Loucy (cell line): ENCODE measurements around the gene VAMP4.

Source experiments
- H2AFZ ChIP-seq: fragments of 200-600 bp; sonication (generic); 2 replicates; pipeline ENCODE4 v1.6.0; 2016; ENCODE audit warnings: antibody characterized with exemption, mild to moderate bottlenecking, low read length, moderate library complexity
- H3F3A ChIP-seq: fragments of 200-600 bp; 2 replicates; pipeline ENCODE4 v1.6.0; 2016; ENCODE audit warnings: antibody characterized with exemption, low read depth, mild to moderate bottlenecking
- H3K27me3 ChIP-seq: fragments of 200-600 bp; sonication (generic); 2 replicates; pipeline ENCODE4 v1.6.1; 2014; ENCODE audit warnings: low read length, mild to moderate bottlenecking; ENCODE audit not compliant: insufficient read depth, poor library complexity, severe bottlenecking
- H3K36me3 ChIP-seq: fragments of 200-600 bp; sonication (generic); 2 replicates; pipeline ENCODE4 v1.6.1; 2016; ENCODE audit warnings: low read length; ENCODE audit not compliant: insufficient read depth
- H3K4me1 ChIP-seq: fragments of 200-600 bp; sonication (generic); 2 replicates; pipeline ENCODE4 v1.5.1; 2014; ENCODE audit warnings: low read length, mild to moderate bottlenecking; ENCODE audit not compliant: insufficient read depth, poor library complexity, severe bottlenecking
- H3K4me2 ChIP-seq: fragments of 200-600 bp; sonication (generic); 2 replicates; pipeline ENCODE4 v1.6.0; 2014; ENCODE audit warnings: antibody characterized with exemption, low read length, low read depth, mild to moderate bottlenecking; ENCODE audit not compliant: poor library complexity, severe bottlenecking
- H3K4me3 ChIP-seq: fragments of 200-600 bp; sonication (generic); 2 replicates; pipeline ENCODE4 v1.5.1; 2014; ENCODE audit warnings: low read length, mild to moderate bottlenecking, mixed read lengths; ENCODE audit not compliant: poor library complexity, severe bottlenecking
- H3K79me2 ChIP-seq: fragments of 200-600 bp; sonication (generic); 2 replicates; pipeline ENCODE4 v1.6.1; 2014; ENCODE audit warnings: low read length; ENCODE audit not compliant: insufficient read depth
- H3K9ac ChIP-seq: fragments of 200-600 bp; sonication (generic); 2 replicates; pipeline ENCODE4 v1.6.0; 2014; ENCODE audit warnings: mild to moderate bottlenecking, low read depth, low read length, moderate library complexity; ENCODE audit not compliant: poor library complexity, severe bottlenecking
- H3K9me2 ChIP-seq: fragments of 200-600 bp; sonication (generic); replicated peaks from 2 replicates; pipeline ENCODE4 v1.6.1; 2016; ENCODE audit warnings: low read depth, low read length, mixed read lengths
- H3K9me3 ChIP-seq: fragments of 200-600 bp; sonication (generic); 2 replicates; pipeline ENCODE4 v1.6.1; 2014; ENCODE audit warnings: mild to moderate bottlenecking, antibody characterized with exemption, low read length, low read depth; ENCODE audit not compliant: insufficient read depth
- H4K20me1 ChIP-seq: fragments of 200-600 bp; sonication (generic); 2 replicates; pipeline ENCODE4 v1.6.0; 2014; ENCODE audit warnings: antibody characterized with exemption, low read length, mild to moderate bottlenecking; ENCODE audit not compliant: insufficient read depth, poor library complexity, severe bottlenecking
- CTCF ChIP-seq: fragments of 200-600 bp; sonication (generic); conservative IDR thresholded peaks from 2 replicates; pipeline ENCODE4 v1.5.1; 2014; ENCODE audit warnings: mild to moderate bottlenecking, antibody characterized with exemption, low read length
- EZH2phosphoT487 ChIP-seq: fragments of 200-600 bp; IDR thresholded peaks from 2 replicates; pipeline ENCODE4 v1.6.1; 2018; ENCODE audit warnings: antibody characterized with exemption, mild to moderate bottlenecking, moderate library complexity, borderline replicate concordance

Gene VAMP4

GRCh38 chr1:171652234-171652822 is 89.5 kb downstream of the VAMP4 start, which contains the start of gene MYOC:
Gene MYOC, minus strand, starts transcription at chr1:171652688. Its CDS starts 77 bp downstream, at chr1:171652611.
- no peaks in the 10 kb centered on the region for H3K9me2 ChIP-seq
- H2AFZ ChIP-seq: no peak within 1 kb of the TSS
- H3K9me3 ChIP-seq: no peaks in the 10 kb centered on the region
- H3K79me2 ChIP-seq: no peaks in the 10 kb centered on the region
- H3K9ac ChIP-seq: no peak within 1 kb of the TSS
- H3K4me3 ChIP-seq: no peak within 1 kb of the TSS
- no peaks in the 10 kb centered on the region for H3K27me3 ChIP-seq
- no peaks in the 10 kb centered on the region for H3K4me1 ChIP-seq
- TF ChIP-seq CTCF (no peak), EZH2phosphoT487 (no peak)
- H3K4me2 ChIP-seq: no peak within 1 kb of the TSS
- H3K36me3 ChIP-seq: no peaks in the 10 kb centered on the region
- no peaks in the 10 kb centered on the region for H4K20me1 ChIP-seq
- no peaks in the 10 kb centered on the region for H3F3A ChIP-seq
